ENCODE data around the gene CHRNA10. TPM values are rescaled to one million over a fixed set of nuclear protein-coding genes. Genes with fewer than 3 reads are reported as not detected.

Gene CHRNA10
- total RNA-seq, 1 experiment from 2014 or later, result 1.7 TPM

DNA sequence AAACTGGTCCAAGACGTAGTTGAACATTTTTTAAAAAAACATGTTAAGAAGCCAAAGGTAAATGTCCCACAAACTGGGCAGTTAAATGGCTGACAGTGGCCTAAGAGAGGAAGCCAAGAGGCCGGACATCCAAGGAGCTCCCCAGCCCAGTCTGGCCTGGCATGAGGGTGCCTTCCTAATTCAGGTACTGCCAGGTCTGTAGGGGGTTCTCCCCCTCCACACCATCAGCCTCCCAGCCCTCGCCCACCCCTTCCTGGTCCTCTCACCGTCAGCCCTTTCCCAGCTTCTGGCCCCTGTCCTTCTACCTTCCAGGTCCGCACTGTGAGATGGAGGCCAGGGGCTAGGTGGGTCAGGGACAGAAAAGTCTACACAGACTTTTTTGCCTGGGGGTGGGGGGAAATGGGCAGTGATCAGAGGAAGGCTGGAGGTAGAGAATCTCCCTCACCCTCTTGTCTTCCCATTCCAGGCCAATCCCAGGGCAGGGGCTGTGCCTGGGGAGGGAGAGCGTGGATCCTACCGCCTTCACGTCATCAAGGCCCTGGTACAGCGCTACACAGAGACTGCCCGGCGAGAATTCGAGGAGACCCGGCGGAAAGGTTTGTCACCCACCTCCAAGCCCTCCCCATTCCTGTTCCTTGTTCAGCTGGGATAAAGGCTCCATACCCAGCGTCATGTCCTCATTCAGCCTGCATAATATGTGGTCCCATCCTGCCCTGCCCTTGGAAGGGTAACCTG is 35.4 kb downstream of the CHRNA10 start:
- Mint-ChIP-seq H3K4me1 (no peaks in the 10 kb centered on the region), H3K27me3 (ENCODE audit: low read depth) (peaks cover 5% of the 10 kb centered on the region), H3K27ac (no peak overlapping the region), H3K4me3 (no peak overlapping the region), H3K36me3 (0 out of 2 replicates have a peak, but pooled peaks cover 4% of the 10 kb centered on the region), H3K9me3 (no peaks in the 10 kb centered on the region)
- no peak for DNase-seq (ENCODE audit: low spot score)
- CTCF ChIA-PET, result interaction anchor here (0.6 kb wide), 1 partner anchor 1624 kb away, joined by 3 read pairs; no protein-coding TSS in a partner anchor
- TF ChIP-seq ZSCAN18 (CRISPR knock-in tag; IDR thresholded peaks at IDR 0.05), result no peak
- TF ChIP-seq TEAD4 (CRISPR knock-in tag; IDR thresholded peaks at IDR 0.05), result no peak
- TF ChIP-seq IRF2 (CRISPR knock-in tag; IDR thresholded peaks at IDR 0.05; ENCODE audit: borderline replicate concordance, low read depth), result no peak
- TF ChIP-seq, protein P1, sequence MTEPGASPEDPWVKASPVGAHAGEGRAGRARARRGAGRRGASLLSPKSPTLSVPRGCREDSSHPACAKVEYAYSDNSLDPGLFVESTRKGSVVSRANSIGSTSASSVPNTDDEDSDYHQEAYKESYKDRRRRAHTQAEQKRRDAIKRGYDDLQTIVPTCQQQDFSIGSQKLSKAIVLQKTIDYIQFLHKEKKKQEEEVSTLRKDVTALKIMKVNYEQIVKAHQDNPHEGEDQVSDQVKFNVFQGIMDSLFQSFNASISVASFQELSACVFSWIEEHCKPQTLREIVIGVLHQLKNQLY (CRISPR knock-in tag; IDR thresholded peaks at IDR 0.05), result no peak
- no peak for TF ChIP-seq HMGXB4 (CRISPR knock-in tag; IDR thresholded peaks at IDR 0.05)
- no peak for TF ChIP-seq NFE2L1 (CRISPR knock-in tag; IDR thresholded peaks at IDR 0.05)
- no peak for TF ChIP-seq HMGA2 (CRISPR knock-in tag; IDR thresholded peaks at IDR 0.05)
- no peak for TF ChIP-seq SMAD3 (CRISPR knock-in tag; IDR thresholded peaks at IDR 0.05; ENCODE audit: borderline replicate concordance)
- TF ChIP-seq SP1 (CRISPR knock-in tag; conservative IDR thresholded peaks at IDR 0.05), result no peak
- no peak for TF ChIP-seq TCF7 (CRISPR knock-in tag; IDR thresholded peaks at IDR 0.05; ENCODE audit: low read depth)
- TF ChIP-seq MXD4 (CRISPR knock-in tag; IDR thresholded peaks at IDR 0.05; ENCODE audit: borderline replicate concordance), result no peak
- no peak for TF ChIP-seq STAT6 (CRISPR knock-in tag; conservative IDR thresholded peaks at IDR 0.05; ENCODE audit: low read depth)
- TF ChIP-seq ELF4 (CRISPR knock-in tag; IDR thresholded peaks at IDR 0.05; ENCODE audit: low read depth), result no peak
- TF ChIP-seq FOXP1 (CRISPR knock-in tag; IDR thresholded peaks at IDR 0.05; ENCODE audit: borderline replicate concordance), result no peak
- TF ChIP-seq, protein P2, sequence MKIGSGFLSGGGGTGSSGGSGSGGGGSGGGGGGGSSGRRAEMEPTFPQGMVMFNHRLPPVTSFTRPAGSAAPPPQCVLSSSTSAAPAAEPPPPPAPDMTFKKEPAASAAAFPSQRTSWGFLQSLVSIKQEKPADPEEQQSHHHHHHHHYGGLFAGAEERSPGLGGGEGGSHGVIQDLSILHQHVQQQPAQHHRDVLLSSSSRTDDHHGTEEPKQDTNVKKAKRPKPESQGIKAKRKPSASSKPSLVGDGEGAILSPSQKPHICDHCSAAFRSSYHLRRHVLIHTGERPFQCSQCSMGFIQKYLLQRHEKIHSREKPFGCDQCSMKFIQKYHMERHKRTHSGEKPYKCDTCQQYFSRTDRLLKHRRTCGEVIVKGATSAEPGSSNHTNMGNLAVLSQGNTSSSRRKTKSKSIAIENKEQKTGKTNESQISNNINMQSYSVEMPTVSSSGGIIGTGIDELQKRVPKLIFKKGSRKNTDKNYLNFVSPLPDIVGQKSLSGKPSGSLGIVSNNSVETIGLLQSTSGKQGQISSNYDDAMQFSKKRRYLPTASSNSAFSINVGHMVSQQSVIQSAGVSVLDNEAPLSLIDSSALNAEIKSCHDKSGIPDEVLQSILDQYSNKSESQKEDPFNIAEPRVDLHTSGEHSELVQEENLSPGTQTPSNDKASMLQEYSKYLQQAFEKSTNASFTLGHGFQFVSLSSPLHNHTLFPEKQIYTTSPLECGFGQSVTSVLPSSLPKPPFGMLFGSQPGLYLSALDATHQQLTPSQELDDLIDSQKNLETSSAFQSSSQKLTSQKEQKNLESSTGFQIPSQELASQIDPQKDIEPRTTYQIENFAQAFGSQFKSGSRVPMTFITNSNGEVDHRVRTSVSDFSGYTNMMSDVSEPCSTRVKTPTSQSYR (CRISPR knock-in tag; IDR thresholded peaks at IDR 0.05), result no peak
- TF ChIP-seq, protein P3, sequence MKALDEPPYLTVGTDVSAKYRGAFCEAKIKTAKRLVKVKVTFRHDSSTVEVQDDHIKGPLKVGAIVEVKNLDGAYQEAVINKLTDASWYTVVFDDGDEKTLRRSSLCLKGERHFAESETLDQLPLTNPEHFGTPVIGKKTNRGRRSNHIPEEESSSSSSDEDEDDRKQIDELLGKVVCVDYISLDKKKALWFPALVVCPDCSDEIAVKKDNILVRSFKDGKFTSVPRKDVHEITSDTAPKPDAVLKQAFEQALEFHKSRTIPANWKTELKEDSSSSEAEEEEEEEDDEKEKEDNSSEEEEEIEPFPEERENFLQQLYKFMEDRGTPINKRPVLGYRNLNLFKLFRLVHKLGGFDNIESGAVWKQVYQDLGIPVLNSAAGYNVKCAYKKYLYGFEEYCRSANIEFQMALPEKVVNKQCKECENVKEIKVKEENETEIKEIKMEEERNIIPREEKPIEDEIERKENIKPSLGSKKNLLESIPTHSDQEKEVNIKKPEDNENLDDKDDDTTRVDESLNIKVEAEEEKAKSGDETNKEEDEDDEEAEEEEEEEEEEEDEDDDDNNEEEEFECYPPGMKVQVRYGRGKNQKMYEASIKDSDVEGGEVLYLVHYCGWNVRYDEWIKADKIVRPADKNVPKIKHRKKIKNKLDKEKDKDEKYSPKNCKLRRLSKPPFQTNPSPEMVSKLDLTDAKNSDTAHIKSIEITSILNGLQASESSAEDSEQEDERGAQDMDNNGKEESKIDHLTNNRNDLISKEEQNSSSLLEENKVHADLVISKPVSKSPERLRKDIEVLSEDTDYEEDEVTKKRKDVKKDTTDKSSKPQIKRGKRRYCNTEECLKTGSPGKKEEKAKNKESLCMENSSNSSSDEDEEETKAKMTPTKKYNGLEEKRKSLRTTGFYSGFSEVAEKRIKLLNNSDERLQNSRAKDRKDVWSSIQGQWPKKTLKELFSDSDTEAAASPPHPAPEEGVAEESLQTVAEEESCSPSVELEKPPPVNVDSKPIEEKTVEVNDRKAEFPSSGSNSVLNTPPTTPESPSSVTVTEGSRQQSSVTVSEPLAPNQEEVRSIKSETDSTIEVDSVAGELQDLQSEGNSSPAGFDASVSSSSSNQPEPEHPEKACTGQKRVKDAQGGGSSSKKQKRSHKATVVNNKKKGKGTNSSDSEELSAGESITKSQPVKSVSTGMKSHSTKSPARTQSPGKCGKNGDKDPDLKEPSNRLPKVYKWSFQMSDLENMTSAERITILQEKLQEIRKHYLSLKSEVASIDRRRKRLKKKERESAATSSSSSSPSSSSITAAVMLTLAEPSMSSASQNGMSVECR (CRISPR knock-in tag; IDR thresholded peaks at IDR 0.05; ENCODE audit: borderline replicate concordance), result no peak
- no peak for TF ChIP-seq ZNF423 (CRISPR knock-in tag; IDR thresholded peaks at IDR 0.05)
- ATAC-seq, result no peak
- POLR2A ChIA-PET, result no interaction called here
